Stimulated activated CD4-positive, alpha-beta T cell treated with anti-CD3 and anti-CD28 coated beads, Interleukin-4, amount 100 ng/mL, for 1 hour (primary cell): ENCODE results near the gene EIF4B.
"Not testable (repeated sequence)": the region's sequence is repeated elsewhere in the genome, so short reads cannot be mapped to it uniquely, and the experiment has no call there.

Source experiments
- DNase-seq: peaks from one replicate; pipeline ENCODE4 v3.0.0-alpha.2; 2020

The EIF4B gene

GRCh38 chr12:53005986-53006809 is at the start of gene EIF4B:
EIF4B (plus strand) TSS chr12:53006456; CDS start chr12:53006484, 28 bp downstream.
- DNase-seq = peak; percentile 100

- DNase-seq = no peak
Measured at GRCh38 chr12:52956987-52957386, 49.3 kb upstream of the EIF4B start.

- DNase-seq = no peak
Measured at GRCh38 chr12:52964556-52965336, 41.5 kb upstream of the EIF4B start.

DNA sequence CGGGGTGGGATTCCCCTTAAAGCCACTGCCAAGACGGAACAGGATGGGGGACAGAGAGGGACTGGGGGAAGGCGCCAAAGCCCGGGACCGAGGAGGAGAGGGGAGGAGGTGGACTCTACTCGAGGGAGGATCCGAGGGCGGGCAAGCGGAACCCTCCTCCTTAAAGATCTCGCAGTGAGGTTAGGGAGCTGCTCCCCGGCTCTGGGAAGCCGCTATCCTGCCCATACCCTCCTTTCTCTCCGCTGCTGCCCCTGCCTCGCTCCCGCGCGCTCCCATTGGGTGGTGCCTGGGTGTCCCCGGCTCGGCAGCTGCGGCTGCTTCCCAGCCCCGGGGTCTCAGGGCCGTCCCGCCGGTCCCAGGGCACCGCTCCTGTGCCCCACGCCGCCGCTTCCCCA is 40.9 kb upstream of the EIF4B start:
- DNase-seq = no peak

- DNase-seq = no peak
Measured at GRCh38 chr12:52969166-52969795, 37.0 kb upstream of the EIF4B start.

GRCh38 chr12:52969828-52970569 is 36.3 kb upstream of the EIF4B start:
- no peak for DNase-seq

DNA sequence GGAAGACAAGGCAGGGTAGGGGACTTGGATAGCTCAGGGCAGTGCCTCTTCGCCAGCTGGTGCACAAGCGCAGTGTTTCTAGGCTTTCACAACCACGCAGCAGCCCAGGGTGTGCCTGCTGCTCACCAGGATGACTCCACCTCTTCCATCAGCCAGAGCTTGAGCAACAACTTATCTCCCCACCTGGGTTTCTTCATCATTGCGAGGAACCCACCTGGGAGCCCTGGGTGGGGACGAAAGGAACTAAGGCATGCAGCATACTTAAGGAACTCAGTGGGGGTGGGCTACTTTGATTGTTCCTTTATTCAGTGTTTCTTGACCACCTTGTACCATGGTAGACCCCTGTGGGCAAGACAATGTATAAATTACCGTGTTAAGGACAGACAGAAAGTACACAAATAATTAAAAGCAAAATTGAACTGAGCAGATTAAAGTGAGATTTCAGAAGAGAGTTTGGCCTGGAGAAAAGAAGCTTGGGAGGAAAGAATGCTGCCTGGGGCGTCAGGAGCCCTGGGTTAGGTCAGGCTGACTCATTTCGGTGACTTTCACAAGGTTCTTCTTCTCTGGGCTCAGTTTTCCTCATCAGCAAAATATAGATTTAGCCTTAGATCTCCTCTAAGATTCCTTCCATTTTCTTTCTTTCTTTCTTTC is 34.5 kb upstream of the EIF4B start:
- DNase-seq = no peak

DNA sequence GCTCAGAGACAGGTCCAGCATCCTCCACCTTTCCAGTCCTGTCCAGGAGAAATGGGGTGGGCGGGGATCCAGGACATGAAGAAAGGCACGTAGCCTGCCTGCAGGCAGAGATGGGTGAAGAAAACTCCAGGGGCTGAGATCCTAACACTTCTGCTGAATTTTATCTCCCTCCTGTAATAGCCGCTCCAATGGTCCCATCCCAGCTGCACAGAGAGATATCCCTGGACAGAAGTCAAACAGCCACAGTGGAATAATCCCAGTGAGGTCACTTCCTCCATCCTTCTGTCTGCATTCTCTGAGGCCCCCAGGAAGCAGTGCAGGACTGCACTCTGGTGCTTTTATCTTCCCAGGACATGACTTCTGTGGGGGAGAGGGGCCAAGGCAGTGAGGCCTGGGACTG is 31.1 kb upstream of the EIF4B start:
- no peak for DNase-seq

- DNase-seq = no peak
Measured at GRCh38 chr12:52975820-52976573, 30.3 kb upstream of the EIF4B start.

DNA sequence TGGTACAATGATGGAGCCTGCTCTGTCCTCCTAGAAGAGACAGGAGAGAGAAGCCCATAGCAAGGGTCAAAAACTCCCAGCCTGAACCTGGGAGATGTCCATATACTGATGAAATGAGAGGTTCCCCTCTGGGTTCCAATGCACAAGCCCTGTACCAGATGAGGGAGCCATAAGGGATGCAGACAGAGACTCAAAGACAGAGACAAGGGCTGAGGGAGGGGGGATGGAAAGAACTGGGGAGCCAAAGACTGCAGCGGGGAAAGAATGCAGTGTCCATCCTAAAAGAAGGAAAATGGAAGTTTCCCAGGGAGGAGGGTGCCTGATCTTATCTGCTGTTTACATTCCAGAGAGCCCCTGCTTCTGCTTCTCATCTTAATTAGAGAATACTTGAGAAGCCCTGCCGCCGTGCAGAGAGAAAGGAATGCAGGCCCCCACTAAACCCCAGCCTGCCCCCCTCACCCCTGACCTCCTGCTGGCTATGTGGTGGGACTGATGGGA is 29.6 kb upstream of the EIF4B start:
- DNase-seq = no peak

DNA sequence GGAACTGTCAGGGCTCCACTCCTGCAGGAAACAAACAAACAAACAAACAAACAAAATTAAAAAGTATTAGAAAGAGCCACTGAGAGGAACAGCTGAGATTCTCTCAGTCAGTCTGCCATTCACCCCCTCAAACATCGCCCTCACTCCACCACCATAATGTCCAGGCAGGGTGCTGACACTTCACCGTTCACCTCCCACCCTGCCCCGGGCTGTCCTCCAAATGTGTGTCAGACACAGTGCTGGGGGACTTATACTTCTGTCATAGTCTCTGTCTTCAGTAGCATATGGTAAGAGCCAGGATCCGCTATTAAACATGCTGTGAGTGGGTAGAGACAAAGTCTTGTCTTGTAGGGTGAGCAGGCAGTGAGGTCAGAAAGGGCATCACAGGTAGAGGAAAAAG is 29.1 kb upstream of the EIF4B start:
- DNase-seq = no peak

- no peak for DNase-seq
Measured at GRCh38 chr12:52980096-52980649, 26.1 kb upstream of the EIF4B start.

DNA sequence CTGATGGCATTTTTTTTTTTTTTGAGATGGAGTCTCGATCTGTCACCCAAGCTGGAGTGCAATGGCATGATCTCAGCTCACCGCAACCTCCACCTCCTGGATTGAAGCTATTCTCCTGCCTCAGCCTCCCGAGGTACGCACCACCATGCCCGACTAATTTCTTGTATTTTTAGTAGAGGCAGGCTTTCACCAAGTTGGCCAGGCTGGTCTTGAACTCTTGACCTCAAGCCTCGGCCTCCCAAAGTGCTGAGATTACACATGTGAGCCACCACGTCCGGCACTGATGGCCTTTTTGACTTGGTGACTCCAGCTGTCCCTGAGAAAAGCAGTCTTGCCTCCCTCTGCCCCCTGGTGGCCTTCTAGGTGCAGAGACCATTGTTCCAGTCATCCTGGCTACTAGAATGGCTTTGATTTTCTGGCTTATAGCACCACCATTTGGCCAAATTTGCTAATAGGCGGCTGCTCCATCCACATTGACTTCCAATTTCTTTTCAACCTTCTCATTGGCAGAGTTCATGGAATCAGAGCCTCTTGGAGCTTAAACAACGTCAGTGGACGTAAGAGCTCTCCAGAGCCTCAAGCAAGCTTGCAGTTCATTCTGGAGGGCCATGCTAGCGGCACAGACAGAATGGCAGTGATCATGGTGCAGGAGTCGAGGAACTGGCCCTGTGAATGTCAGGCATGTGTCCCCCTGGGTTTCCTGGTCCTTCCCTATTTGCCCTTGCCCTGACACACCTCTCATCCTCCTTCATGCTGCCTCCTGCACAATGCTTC is 25.4 kb upstream of the EIF4B start:
- DNase-seq = peak; percentile 75

DNA sequence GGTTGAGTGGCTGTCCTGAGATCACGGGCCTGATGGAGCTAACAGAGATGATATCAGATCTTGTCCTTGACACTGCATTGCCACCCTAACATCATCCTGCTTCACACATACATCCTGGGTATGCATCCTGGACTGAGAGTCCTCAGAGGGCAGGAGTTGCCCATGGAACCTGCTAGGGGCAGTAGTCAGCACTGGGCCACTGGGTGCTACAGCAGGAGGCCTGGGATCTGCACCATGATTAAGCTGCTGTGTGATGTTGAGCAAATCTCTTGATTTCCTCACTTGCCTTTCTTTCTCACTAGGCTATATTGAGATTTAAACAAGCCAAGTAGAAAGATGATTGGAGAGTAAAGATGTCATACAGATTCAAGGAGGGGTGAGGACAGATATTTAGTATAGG is 22.1 kb upstream of the EIF4B start:
- DNase-seq = no peak

- no peak for DNase-seq
Measured at GRCh38 chr12:52988898-52989297, 17.4 kb upstream of the EIF4B start.

- no peak for DNase-seq
Measured at GRCh38 chr12:52990206-52990605, 16.1 kb upstream of the EIF4B start.

DNA sequence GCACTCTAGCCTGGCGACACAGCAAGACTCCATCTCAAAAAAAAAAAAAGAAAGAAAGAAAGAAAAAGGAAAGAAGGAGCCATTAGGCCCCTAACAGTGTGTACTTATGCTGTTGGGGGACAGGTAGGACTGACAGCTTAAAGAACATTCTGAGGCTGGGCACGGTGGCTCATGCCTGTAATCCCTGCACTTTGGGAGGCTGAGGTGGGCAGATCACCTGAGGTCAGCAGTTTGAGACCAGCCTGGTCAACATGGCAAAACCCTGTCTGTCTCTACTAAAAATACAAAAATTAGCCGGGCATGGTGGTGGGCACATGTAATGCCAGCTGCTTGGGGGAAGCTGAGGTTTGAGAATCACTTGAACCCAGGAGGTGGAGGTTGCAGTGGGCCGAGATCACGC is 14.0 kb upstream of the EIF4B start:
- DNase-seq = not testable (repeated sequence)

GRCh38 chr12:52992699-52993557 is 13.3 kb upstream of the EIF4B start:
- no peak for DNase-seq

GRCh38 chr12:52993558-52993869 is 12.7 kb upstream of the EIF4B start:
- DNase-seq = no peak

DNA sequence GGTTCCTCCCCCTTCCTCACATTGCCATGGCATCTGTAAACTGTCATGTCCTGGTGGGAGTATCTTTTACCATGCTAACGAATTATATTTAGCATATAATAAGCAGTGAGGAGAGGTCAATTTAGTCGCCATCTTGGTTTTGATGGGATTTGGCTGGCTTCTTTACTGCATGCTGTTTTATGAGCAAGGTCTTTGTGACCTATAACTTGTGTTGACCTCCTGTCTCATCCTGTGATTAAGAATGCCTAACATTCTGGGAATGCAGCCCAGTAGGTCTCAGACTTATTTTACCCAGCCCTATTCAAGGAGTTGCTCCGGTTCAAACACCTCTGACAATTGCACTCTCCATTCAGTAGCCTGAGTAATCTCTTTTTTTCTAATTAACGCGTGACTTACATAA is 2.1 kb upstream of the EIF4B start:
- no peak for DNase-seq
